ENCODE measurements around the gene LITAFD. TPM values are rescaled to one million over a fixed set of nuclear protein-coding genes. Genes with fewer than 3 reads are reported as not detected.
"Not testable (repeated sequence)": the region's sequence is repeated elsewhere in the genome, so short reads cannot be mapped to it uniquely, and the experiment has no call there.

Gene LITAFD
- total and polyA plus RNA-seq, 2 of the 4 experiments (the other 2 are of a cell fraction) = not detected

GRCh38 chr16:8875317-8875716 is 6.8 kb upstream of the LITAFD start:
- H3K4me3 ChIP-seq (ENCODE audit: insufficient read depth, low read depth, low read length); H2AFZ ChIP-seq (replicated peaks; ENCODE audit: low read length, poor library complexity); H2BK120ac ChIP-seq (ENCODE audit: low read depth, low read length); H3K27ac ChIP-seq (ENCODE audit: insufficient read depth, low read length); H3K27me3 ChIP-seq (ENCODE audit: control insufficient read depth, insufficient read depth, low read length); CTCF ChIA-PET; H2AK9ac ChIP-seq (replicated peaks; ENCODE audit: low read depth, low read length, poor library complexity); H4K91ac ChIP-seq (ENCODE audit: insufficient read depth, low read depth, low read length); H3K56ac ChIP-seq (ENCODE audit: extremely low read depth, insufficient read depth, low read length); H3K79me1 ChIP-seq (ENCODE audit: low read depth in 1 of 2, low read length in 2 of 2); intact Hi-C loops (cut with micrococcal nuclease); H4K20me1 ChIP-seq (ENCODE audit: insufficient read depth, low read length); H3K9ac ChIP-seq (ENCODE audit: low read depth, low read length); H3K14ac ChIP-seq (replicated peaks; ENCODE audit: low read depth, low read length); H2BK5ac ChIP-seq (ENCODE audit: low read depth, low read length, poor library complexity, severe bottlenecking); H2AK5ac ChIP-seq (ENCODE audit: low read depth, low read length); H3K36me3 ChIP-seq (ENCODE audit: control insufficient read depth, insufficient read depth, low read length); H3K4ac ChIP-seq (ENCODE audit: low read depth, low read length); H3K18ac ChIP-seq (ENCODE audit: low read depth, low read length); in situ Hi-C loops (cut with MboI; ENCODE audit: low sequenced_read_pairs); H4K5ac ChIP-seq (ENCODE audit: low read depth, low read length); H3K4me2 ChIP-seq (ENCODE audit: low read depth, low read length); H3K9me3 ChIP-seq (ENCODE audit: control insufficient read depth, insufficient read depth, low read length); H2BK15ac ChIP-seq (ENCODE audit: low read depth, low read length); H2BK20ac ChIP-seq (ENCODE audit: low read depth, low read length); ATAC-seq (ENCODE audit: low read depth); dilution Hi-C loops (cut with HindIII; ENCODE audit: low sequenced_read_pairs, unreplicated experiment); H3K23ac ChIP-seq (ENCODE audit: low read depth, low read length); H4K8ac ChIP-seq (ENCODE audit: low read depth in 2 of 2, low read length in 2 of 2); DNase-seq; POLR2A ChIA-PET (ENCODE audit: unreplicated experiment); BruUV-seq (replicated peaks): not testable (repeated sequence)
- peaks cover 10% of the 10 kb centered on the region for H3K9me1 ChIP-seq (ENCODE audit: insufficient read depth, low read length)
- H3K4me1 ChIP-seq (ENCODE audit: control insufficient read depth, insufficient read depth, low read length) = peaks cover 15% of the 10 kb centered on the region
- WGBS, 2 experiments (ENCODE audit: extremely low coverage in 2 of 2, insufficient read length in 1 of 2) = 100% methylated on average over 1 of the region's 7 CpGs; no CpG with 5 or more reads in 1 of the 2 experiments
